Astrocyte of the hippocampus (primary cell): ENCODE measurements around the gene GRAMD1A.

Experiments used
- DNase-seq: peaks from one replicate; pipeline ENCODE4 v3.0.0; 2011; ENCODE audit warnings: low read depth, low spot score

The GRAMD1A gene

GRCh38 chr19:35074426-35075201 is 74.5 kb downstream of the GRAMD1A start:
- DNase-seq = no peak

DNA sequence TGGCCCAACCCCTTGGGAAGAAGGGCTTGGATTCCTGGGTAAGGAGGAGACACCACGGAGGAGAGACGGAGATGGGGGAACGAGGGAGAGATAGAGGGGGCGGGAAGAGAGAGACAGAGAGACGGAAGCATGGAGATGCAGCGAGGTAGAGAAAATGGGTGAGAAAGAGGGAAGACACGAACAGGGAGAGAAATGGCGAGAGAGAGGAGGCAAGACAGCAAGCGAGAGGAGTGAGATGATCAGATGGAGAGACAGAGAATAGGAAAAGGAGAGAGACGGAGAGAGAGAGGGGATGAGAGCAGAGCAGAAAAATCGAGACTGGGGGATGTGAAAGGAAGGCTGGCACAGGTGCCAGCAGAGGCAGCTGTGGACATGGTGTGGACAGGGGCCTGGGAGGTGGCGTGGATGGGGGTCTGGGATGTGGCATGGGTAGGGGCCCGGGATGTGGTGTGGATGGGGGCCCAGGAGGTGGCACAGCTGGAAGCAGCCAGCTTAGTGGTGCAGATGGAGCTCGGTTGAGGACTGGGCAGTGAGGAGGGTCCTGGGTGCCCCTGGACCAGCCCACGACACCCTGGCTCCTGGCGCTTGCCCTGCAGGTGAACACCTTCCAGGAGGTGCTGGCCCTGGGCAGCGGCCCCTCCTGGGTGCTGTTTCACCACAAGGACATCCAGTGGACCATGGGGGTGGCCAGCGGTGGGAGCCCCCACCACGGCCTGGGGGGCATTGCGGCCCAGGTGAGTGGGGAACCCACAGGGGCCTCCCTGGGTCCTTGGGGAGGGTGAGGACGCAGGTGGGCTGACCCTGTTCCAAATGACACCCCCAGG is 75.3 kb downstream of the GRAMD1A start:
- no peak for DNase-seq

- DNase-seq = no peak
Observed at GRCh38 chr19:35076026-35076370, 75.9 kb downstream of the GRAMD1A start.
